NB4 (cell line): ENCODE measurements around the gene FMN2.

Experiments used
- CTCF ChIP-seq: IDR thresholded peaks from one replicate; pipeline ENCODE4 v1.5.1; 2012; ENCODE audit warnings: low read depth, low read length
- MAX ChIP-seq: IDR thresholded peaks from 2 replicates; pipeline ENCODE4 v1.6.1; 2011; ENCODE audit warnings: low read depth, low read length

- TF ChIP-seq CTCF (no peak), MAX (no peak)
Measured at GRCh38 chr1:240474133-240474614, 382.5 kb downstream of the FMN2 start.
